Dedifferentiated amniotic fluid mesenchymal stem cell (primary cell): ENCODE data around the gene KIAA0825.

Experiments used
- DNase-seq: peaks from one replicate; pipeline ENCODE4 v3.0.0-alpha.2; 2016; ENCODE audit errors: extremely low spot score

KIAA0825 gene

GRCh38 chr5:94312298-94312697, 306.1 kb downstream of the KIAA0825 start:
- DNase-seq = no peak

- DNase-seq = no peak
Observed at GRCh38 chr5:94310833-94311232, 307.6 kb downstream of the KIAA0825 start.

- DNase-seq = no peak
Observed at GRCh38 chr5:94309141-94309540, 309.3 kb downstream of the KIAA0825 start.

GRCh38 chr5:94308442-94308841, 310.0 kb downstream of the KIAA0825 start:
- DNase-seq = no peak

- no peak for DNase-seq
Observed at GRCh38 chr5:94304146-94304545, 314.3 kb downstream of the KIAA0825 start.

GRCh38 chr5:94288937-94289336, 329.5 kb downstream of the KIAA0825 start:
- peak; percentile 37 for DNase-seq

GRCh38 chr5:94285984-94286383, 332.4 kb downstream of the KIAA0825 start:
- no peak for DNase-seq

GRCh38 chr5:94283093-94283492, 335.3 kb downstream of the KIAA0825 start:
- DNase-seq = no peak

- DNase-seq = no peak
Observed at GRCh38 chr5:94281236-94281801, 337.1 kb downstream of the KIAA0825 start.

- no peak for DNase-seq
Observed at GRCh38 chr5:94276751-94277150, 341.7 kb downstream of the KIAA0825 start.

GRCh38 chr5:94276048-94276447, 342.4 kb downstream of the KIAA0825 start:
- DNase-seq = no peak

GRCh38 chr5:94274707-94275106, 343.7 kb downstream of the KIAA0825 start:
- no peak for DNase-seq

GRCh38 chr5:94268226-94268625, 350.2 kb downstream of the KIAA0825 start:
- no peak for DNase-seq

- DNase-seq = no peak
Observed at GRCh38 chr5:94267350-94267899, 351.0 kb downstream of the KIAA0825 start.

- DNase-seq = no peak
Observed at GRCh38 chr5:94266170-94266569, 352.2 kb downstream of the KIAA0825 start.

GRCh38 chr5:94263068-94263467, 355.3 kb downstream of the KIAA0825 start:
- no peak for DNase-seq

- no peak for DNase-seq
Observed at GRCh38 chr5:94260096-94260495, 358.3 kb downstream of the KIAA0825 start.

- no peak for DNase-seq
Observed at GRCh38 chr5:94254214-94254613, 364.2 kb downstream of the KIAA0825 start.

- no peak for DNase-seq
Observed at GRCh38 chr5:94250985-94251384, 367.4 kb downstream of the KIAA0825 start.

GRCh38 chr5:94249430-94249829, 369.0 kb downstream of the KIAA0825 start:
- no peak for DNase-seq

GRCh38 chr5:94248175-94248875, 370.1 kb downstream of the KIAA0825 start:
- no peak for DNase-seq

- no peak for DNase-seq
Observed at GRCh38 chr5:94245608-94246007, 372.8 kb downstream of the KIAA0825 start.

- DNase-seq = no peak
Observed at GRCh38 chr5:94244921-94245320, 373.5 kb downstream of the KIAA0825 start.
